ENCODE data around the gene RAMACL. TPM values are rescaled to one million over a fixed set of nuclear protein-coding genes. Genes with fewer than 3 reads are reported as not detected.
A peak's percentile ranks its signal among the peaks of the same experiment; 100 is the strongest.

The RAMACL gene
- total and polyA plus RNA-seq, 7 donors, result 0.34 to 3.0 (median 1.4) TPM; not detected in 2

DNA sequence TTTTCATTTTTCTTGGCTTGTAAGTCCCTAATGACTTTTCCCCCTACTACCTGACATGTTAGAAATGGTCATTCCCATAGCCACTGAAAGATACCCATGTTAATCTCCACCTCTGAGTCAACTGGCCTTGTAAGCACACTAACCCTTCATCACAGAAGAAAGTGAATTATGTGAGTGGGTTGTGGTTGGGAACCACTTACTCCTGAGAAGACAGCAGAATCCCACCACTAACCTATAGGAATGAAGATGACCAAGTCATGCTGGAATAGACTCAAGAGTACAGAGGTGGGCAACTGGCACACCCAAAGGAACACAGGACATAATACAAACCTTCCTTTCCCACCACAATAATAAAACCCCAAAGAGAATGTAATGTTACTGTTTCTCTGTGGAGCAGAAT lies 30.1 kb downstream of the RAMACL start:
- no peak for DNase-seq
- H3K36me3 ChIP-seq, result no peaks in the 10 kb centered on the region
- intact Hi-C loops (cut with DNase I), result loop anchor here (2.0 to 5.0 kb wide), 3 partner anchors 41 to 174 kb away; partner anchors contain the start of gene MPC1
- H3K9me3 ChIP-seq, result no peaks in the 10 kb centered on the region
- peak overlapping the region; percentile 66 to 85 (median 80) for H3K27ac ChIP-seq
- peak overlapping the region in 1 of 4 donors; percentile 14 for H3K4me3 ChIP-seq
- H3K27me3 ChIP-seq, result no peaks in the 10 kb centered on the region
- H3K4me1 ChIP-seq, result peaks cover 0 to 46% (median 28%) of the 10 kb centered on the region in 4 donors
- TF ChIP-seq POLR2A (IDR thresholded peaks at IDR 0.05), result no peak
- no peak for TF ChIP-seq POLR2AphosphoS5 (IDR thresholded peaks at IDR 0.05)
- TF ChIP-seq EP300 (IDR thresholded peaks at IDR 0.05), result no peak
- TF ChIP-seq, protein P1, sequence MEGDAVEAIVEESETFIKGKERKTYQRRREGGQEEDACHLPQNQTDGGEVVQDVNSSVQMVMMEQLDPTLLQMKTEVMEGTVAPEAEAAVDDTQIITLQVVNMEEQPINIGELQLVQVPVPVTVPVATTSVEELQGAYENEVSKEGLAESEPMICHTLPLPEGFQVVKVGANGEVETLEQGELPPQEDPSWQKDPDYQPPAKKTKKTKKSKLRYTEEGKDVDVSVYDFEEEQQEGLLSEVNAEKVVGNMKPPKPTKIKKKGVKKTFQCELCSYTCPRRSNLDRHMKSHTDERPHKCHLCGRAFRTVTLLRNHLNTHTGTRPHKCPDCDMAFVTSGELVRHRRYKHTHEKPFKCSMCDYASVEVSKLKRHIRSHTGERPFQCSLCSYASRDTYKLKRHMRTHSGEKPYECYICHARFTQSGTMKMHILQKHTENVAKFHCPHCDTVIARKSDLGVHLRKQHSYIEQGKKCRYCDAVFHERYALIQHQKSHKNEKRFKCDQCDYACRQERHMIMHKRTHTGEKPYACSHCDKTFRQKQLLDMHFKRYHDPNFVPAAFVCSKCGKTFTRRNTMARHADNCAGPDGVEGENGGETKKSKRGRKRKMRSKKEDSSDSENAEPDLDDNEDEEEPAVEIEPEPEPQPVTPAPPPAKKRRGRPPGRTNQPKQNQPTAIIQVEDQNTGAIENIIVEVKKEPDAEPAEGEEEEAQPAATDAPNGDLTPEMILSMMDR (IDR thresholded peaks at IDR 0.05), result no peak

GRCh38 chr6:166555086-166555485 lies 31.4 kb downstream of the RAMACL start:
- no peaks in the 10 kb centered on the region for H3K36me3 ChIP-seq
- intact Hi-C loops (cut with DNase I), result loop anchor here (5.0 kb wide), 2 partner anchors 42 to 88 kb away; no protein-coding TSS in a partner anchor
- H3K27me3 ChIP-seq, result no peaks in the 10 kb centered on the region
- TF ChIP-seq POLR2AphosphoS5 (IDR thresholded peaks at IDR 0.05) (no peak), POLR2A (IDR thresholded peaks at IDR 0.05) (no peak), EP300 (IDR thresholded peaks at IDR 0.05) (no peak)
- TF ChIP-seq, protein P1 (IDR thresholded peaks at IDR 0.05), result no peak
- peaks cover 0 to 43% (median 25%) of the 10 kb centered on the region in 4 donors for H3K4me1 ChIP-seq
- no peaks in the 10 kb centered on the region for H3K9me3 ChIP-seq
- H3K27ac ChIP-seq, result peak overlapping the region; percentile 10 to 85 (median 80)
- 81 to 87% methylated on average over 6 of the region's 6 CpGs for WGBS, 2 donors
- H3K4me3 ChIP-seq, result no peak overlapping the region
- no peak for DNase-seq

- H3K9me3 ChIP-seq, result no peaks in the 10 kb centered on the region
- no peak overlapping the region for H3K4me3 ChIP-seq
- H3K27me3 ChIP-seq, result no peaks in the 10 kb centered on the region
- TF ChIP-seq POLR2AphosphoS5 (IDR thresholded peaks at IDR 0.05), result no peak
- no peak for TF ChIP-seq EP300 (IDR thresholded peaks at IDR 0.05)
- TF ChIP-seq POLR2A (IDR thresholded peaks at IDR 0.05), result no peak
- TF ChIP-seq, protein P1 (IDR thresholded peaks at IDR 0.05), result no peak
- H3K27ac ChIP-seq, result peak overlapping the region; percentile 10 to 85 (median 80)
- intact Hi-C loops (cut with DNase I), result no loop called here
- no peak for DNase-seq
- H3K36me3 ChIP-seq, result no peaks in the 10 kb centered on the region
- 80 to 88% methylated on average over 8 of the region's 8 CpGs for WGBS, 2 donors
- H3K4me1 ChIP-seq, result peaks cover 0 to 43% (median 25%) of the 10 kb centered on the region in 4 donors
Measured at GRCh38 chr6:166554316-166554715, 32.2 kb downstream of the RAMACL start.

DNA sequence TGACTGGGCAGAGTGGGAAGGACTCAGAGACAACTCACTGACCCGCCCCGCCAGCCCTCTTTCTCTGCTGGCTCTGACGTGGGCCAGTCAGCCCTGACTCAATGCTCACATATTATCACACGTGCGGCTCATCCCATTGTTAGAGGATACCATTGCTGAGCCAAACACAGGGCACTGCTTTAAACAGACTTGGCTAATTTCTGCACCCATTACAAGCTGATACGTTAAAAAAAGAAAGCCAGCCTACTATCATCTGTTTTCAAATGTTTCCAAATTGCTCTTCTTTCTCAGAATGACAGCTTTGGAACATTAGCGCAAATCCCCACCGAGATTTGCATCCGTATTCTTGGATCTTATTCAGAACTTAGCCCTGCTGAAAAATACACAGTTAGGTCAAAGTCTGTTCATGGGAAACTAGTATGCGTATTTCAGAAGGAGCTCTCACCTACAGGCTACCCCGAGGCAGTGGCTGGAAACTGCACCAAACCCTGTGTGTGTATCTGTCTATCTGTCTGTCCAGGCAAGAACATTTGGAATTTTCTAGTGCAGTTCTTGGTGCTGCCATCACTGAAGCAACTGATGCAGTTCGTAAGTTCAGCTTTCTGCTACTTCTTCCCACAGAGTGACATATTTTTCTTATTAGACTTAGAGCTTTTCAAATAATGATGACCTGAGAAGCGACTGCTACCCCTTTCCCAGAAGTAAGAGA lies 32.8 kb downstream of the RAMACL start:
- H3K9me3 ChIP-seq, result no peaks in the 10 kb centered on the region
- H3K36me3 ChIP-seq, result no peaks in the 10 kb centered on the region
- no peak overlapping the region for H3K4me3 ChIP-seq
- H3K27me3 ChIP-seq, result no peaks in the 10 kb centered on the region
- DNase-seq, result peak; percentile 85
- TF ChIP-seq POLR2A (IDR thresholded peaks at IDR 0.05) (no peak), POLR2AphosphoS5 (IDR thresholded peaks at IDR 0.05) (peak in 2 of 4 donors; percentile 10 to 53), EP300 (IDR thresholded peaks at IDR 0.05) (no peak)
- TF ChIP-seq, protein P1 (IDR thresholded peaks at IDR 0.05), result no peak
- intact Hi-C loops (cut with DNase I), result no loop called here
- peak overlapping the region; percentile 10 to 85 (median 80) for H3K27ac ChIP-seq
- H3K4me1 ChIP-seq, result peaks cover 0 to 43% (median 25%) of the 10 kb centered on the region in 4 donors
- WGBS, 2 donors, result 75 to 82% methylated on average over 13 of the region's 13 CpGs

Data from sigmoid colon (tissue), 7 donors.